Transverse colon (tissue), 4 donors: ENCODE data around the gene EP400. TPM values are rescaled to one million over a fixed set of nuclear protein-coding genes. Genes with fewer than 3 reads are reported as not detected.

Experiments
- DNase-seq: peaks from one replicate; pipeline ENCODE4 v3.0.0-alpha.2; 2019
- H3K27ac ChIP-seq, 4 donors: fragments of 200-600 bp; sonication (generic); 2 replicates each; pipeline ENCODE4 v1.5.1; 2016 to 2018; ENCODE audit warnings: inconsistent platforms in 4 of 4
- H3K27me3 ChIP-seq: fragments of 200-600 bp; sonication (generic); 2 replicates; pipeline ENCODE4 v1.5.1; 2017; ENCODE audit warnings: inconsistent platforms
- H3K36me3 ChIP-seq, 4 donors: fragments of 200-600 bp; sonication (generic); 2 replicates each; pipeline ENCODE4 v1.5.1; 2017 to 2019; ENCODE audit warnings: inconsistent platforms in 4 of 4
- H3K4me1 ChIP-seq, 4 donors: fragments of 200-600 bp; sonication (generic); 2 replicates each; pipeline ENCODE4 v1.5.1; 2017 to 2020; ENCODE audit warnings: inconsistent platforms in 4 of 4
- H3K4me3 ChIP-seq, 4 donors: fragments of 200-600 bp; sonication (generic); 1 replicate in 1 of 4; 2 replicates in 3 of 4; pipeline versions ENCODE4 v1.5.1 to v1.6.1; 2017 to 2019; ENCODE audit warnings: inconsistent platforms in 4 of 4
- H3K9me3 ChIP-seq, 2 donors: fragments of 200-600 bp; sonication (generic); 2 replicates each; pipeline ENCODE4 v1.5.1; 2017 to 2019; ENCODE audit warnings: inconsistent platforms in 2 of 2
- EP300 ChIP-seq: sonication (generic); formaldehyde crosslinking; IDR thresholded peaks from one replicate; pipeline ENCODE4 v1.6.1; 2017; ENCODE audit warnings: antibody characterized with exemption, low read depth
- POLR2A ChIP-seq: fragments of 450-650 bp; IDR thresholded peaks from one replicate; pipeline ENCODE4 v1.6.1; 2016; ENCODE audit warnings: antibody characterized with exemption, mild to moderate bottlenecking, moderate library complexity
- POLR2AphosphoS5 ChIP-seq, 3 donors: sonication (generic); formaldehyde crosslinking; IDR thresholded peaks; one replicate each; pipeline ENCODE4 v1.6.1; 2016; ENCODE audit warnings: antibody characterized with exemption in 3 of 3
- WGBS, 2 donors: methylation state at CpG; one replicate each; pipeline ENCODE4 v1.1.5; 2018; ENCODE audit warnings: low coverage in 1 of 2; 5-methylcytosine and 5-hydroxymethylcytosine counted together
- in situ Hi-C, 4 donors: fragments of 200-750 bp; cut with MboI; loops; one replicate each; pipeline versions ENCODE4 v1.15.0 to v1.15.1; 2017; ENCODE audit warnings: low sequenced_read_pairs in 3 of 4, low pct_ligation_motif_present in 1 of 4, low pct_unique_long_range_greater_than_20kb in 1 of 4
- intact Hi-C: fragments of 100-400 bp; cut with DNase I; formaldehyde crosslinking; loops from one replicate; pipeline ENCODE4 v1.15.1; 2023; ENCODE audit warnings: low total_unique reads
- total RNA-seq, 4 donors: library from RNA; depleted of rRNA; stranded (reverse); fragments of >200 nt; gene quantifications; one replicate each; pipeline ENCODE4 v1.1.0, GENCODE V29; 2016
- TF ChIP-seq, protein P1 (sequence below), 5 experiments: fragments of 200-600 bp in 3 of 5; fragments of 450-650 bp in 2 of 5; sonication (generic) in 3 of 5; IDR thresholded peaks; 1 replicate in 2 of 5; 2 replicates in 3 of 5; pipeline ENCODE4 v1.5.1; 2016 to 2017; ENCODE audit warnings: antibody characterized with exemption in 5 of 5, inconsistent platforms in 3 of 5, mild to moderate bottlenecking in 2 of 5, moderate library complexity in 1 of 5

EP400 gene
- total RNA-seq, 4 donors from 2014 or later, result 25.4 to 67.3 (median 37.5) TPM

DNA sequence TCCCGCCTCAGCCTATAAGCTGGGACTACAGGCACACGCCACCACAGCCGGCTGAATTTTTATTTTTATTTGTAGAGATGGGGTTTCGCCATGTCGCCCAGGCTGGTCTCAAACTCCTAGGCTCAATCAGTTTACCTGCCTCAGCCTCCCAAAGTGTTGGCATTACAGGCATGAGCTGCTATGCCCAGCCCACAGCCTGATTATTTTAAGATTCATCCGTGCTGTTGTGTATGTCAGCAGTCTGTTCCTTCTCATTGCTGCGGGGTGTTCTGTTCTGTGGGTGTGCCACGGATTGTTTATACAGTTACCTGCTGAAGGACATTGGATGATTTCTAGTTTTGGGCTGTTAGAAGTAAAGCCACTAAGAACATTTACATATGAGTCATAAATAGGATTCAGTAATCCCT is 9.6 kb upstream of the EP400 start:
- TF ChIP-seq POLR2AphosphoS5 (IDR thresholded peaks at IDR 0.05), result peak in 2 of 3 donors; percentile 24 to 34
- TF ChIP-seq, protein P1, sequence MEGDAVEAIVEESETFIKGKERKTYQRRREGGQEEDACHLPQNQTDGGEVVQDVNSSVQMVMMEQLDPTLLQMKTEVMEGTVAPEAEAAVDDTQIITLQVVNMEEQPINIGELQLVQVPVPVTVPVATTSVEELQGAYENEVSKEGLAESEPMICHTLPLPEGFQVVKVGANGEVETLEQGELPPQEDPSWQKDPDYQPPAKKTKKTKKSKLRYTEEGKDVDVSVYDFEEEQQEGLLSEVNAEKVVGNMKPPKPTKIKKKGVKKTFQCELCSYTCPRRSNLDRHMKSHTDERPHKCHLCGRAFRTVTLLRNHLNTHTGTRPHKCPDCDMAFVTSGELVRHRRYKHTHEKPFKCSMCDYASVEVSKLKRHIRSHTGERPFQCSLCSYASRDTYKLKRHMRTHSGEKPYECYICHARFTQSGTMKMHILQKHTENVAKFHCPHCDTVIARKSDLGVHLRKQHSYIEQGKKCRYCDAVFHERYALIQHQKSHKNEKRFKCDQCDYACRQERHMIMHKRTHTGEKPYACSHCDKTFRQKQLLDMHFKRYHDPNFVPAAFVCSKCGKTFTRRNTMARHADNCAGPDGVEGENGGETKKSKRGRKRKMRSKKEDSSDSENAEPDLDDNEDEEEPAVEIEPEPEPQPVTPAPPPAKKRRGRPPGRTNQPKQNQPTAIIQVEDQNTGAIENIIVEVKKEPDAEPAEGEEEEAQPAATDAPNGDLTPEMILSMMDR (IDR thresholded peaks at IDR 0.05), result no peak
- TF ChIP-seq POLR2A, result peak; percentile 26
- Histone ChIP-seq H3K36me3 (no peaks in the 10 kb centered on the region), H3K27me3 (no peaks in the 10 kb centered on the region), H3K4me1 (peaks cover 0 to 24% (median 9%) of the 10 kb centered on the region in 4 donors), H3K27ac (peak overlapping the region; percentile 50 to 81 (median 66)), H3K9me3 (no peaks in the 10 kb centered on the region), H3K4me3 (no peak overlapping the region)
- intact Hi-C loops, result no loop called here
- DNase-seq, result no peak
- WGBS, 2 donors, result 77% methylated on average over 8 of the region's 8 CpGs; no CpG with 5 or more reads in 1 of the 2 donors
- in situ Hi-C loops, result no loop called here

DNA sequence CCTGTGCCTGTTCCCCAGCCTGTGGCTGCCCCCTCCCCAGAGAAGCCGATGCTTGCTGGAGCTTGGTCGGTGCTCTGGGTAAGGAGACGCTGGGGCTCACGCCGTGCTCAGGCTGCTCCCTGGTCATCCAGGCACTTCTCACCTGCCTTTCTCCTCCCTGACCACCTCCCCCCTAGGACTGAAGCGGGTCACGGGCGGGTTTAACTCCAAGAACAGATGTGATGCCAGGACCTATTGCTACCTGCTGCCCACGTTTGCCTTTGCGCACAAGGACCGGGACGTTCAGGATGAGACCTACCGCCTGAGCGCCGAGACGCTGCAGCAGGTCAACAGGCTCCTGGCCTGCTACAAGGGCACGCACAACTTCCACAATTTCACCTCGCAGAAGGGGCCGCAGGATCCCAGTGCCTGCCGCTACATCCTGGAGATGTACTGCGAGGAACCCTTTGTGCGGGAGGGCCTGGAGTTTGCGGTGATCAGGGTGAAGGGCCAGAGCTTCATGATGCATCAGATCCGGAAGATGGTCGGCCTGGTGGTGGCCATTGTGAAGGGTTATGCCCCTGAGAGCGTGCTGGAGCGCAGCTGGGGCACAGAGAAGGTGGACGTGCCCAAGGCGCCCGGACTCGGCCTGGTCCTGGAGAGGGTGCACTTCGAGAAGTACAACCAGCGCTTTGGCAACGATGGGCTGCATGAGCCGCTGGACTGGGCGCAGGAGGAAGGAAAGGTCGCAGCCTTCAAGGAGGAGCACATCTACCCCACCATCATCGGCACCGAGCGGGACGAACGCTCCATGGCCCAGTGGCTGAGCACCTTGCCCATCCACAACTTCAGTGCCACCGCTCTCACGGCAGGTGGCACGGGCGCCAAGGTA is 8.4 kb upstream of the EP400 start:
- Histone ChIP-seq H3K27me3 (no peaks in the 10 kb centered on the region), H3K27ac (peak overlapping the region in 1 of 4 donors; percentile 81), H3K9me3 (no peaks in the 10 kb centered on the region), H3K4me1 (peaks cover 0 to 24% (median 9%) of the 10 kb centered on the region in 4 donors), H3K4me3 (no peak overlapping the region), H3K36me3 (no peaks in the 10 kb centered on the region)
- in situ Hi-C loops (no loop called here), intact Hi-C loops (no loop called here)
- DNase-seq, result no peak
- 86 to 96% methylated on average over 7 to 42 of the region's 46 CpGs for WGBS, 2 donors
- no peak for TF ChIP-seq POLR2A
- TF ChIP-seq, protein P1 (IDR thresholded peaks at IDR 0.05), result no peak
- TF ChIP-seq POLR2AphosphoS5 (IDR thresholded peaks at IDR 0.05), result no peak
- TF ChIP-seq EP300, result no peak

DNA sequence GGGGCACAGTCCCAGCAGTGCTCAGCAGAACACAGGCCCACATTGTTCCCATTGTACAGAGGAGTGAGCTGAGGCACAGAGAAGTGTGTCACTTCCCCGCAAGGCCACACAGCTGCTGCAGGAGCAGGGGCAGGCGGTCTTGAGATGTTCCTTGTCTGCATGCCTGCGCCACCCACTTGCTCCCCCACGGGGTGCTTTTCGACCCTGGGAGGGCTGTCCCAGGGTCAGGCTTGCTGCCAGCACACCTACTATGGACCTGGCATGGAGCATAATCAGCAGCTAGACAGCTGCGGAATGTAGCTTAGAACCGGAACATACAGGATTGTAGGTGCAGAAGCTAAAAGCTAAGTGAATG is 7.8 kb upstream of the EP400 start:
- intact Hi-C loops (no loop called here), in situ Hi-C loops (no loop called here)
- Histone ChIP-seq H3K27me3 (no peaks in the 10 kb centered on the region), H3K4me1 (peaks cover 0 to 24% (median 9%) of the 10 kb centered on the region in 4 donors), H3K4me3 (no peak overlapping the region), H3K27ac (no peak overlapping the region), H3K9me3 (no peaks in the 10 kb centered on the region), H3K36me3 (no peaks in the 10 kb centered on the region)
- TF ChIP-seq POLR2AphosphoS5 (IDR thresholded peaks at IDR 0.05), result no peak
- no peak for TF ChIP-seq EP300
- TF ChIP-seq POLR2A, result no peak
- TF ChIP-seq, protein P1 (IDR thresholded peaks at IDR 0.05), result no peak
- no peak for DNase-seq
- 94 to 100% methylated on average over 1 to 7 of the region's 7 CpGs for WGBS, 2 donors

DNA sequence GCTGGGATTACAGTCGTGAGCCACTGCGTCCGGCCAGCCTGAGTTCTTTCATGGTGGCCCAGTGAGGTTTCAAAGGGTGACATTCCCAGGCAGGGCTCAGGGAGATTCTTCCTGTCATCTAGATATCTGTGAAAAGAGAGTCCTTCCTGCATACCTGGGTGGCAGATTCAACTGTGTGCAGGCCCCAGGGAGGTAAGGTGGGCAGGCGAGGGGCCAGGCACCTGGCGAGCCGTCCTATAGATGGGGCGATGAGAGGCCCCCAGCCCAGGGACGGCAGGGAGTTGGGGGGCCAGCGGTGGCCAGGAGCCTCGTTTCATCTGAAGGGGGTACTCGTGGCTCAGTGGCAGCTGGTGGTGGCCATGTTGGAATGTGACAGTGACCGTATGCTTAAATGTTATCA is 7.1 kb upstream of the EP400 start:
- Histone ChIP-seq H3K27me3 (no peaks in the 10 kb centered on the region), H3K36me3 (no peaks in the 10 kb centered on the region), H3K9me3 (no peaks in the 10 kb centered on the region), H3K4me3 (no peak overlapping the region), H3K27ac (no peak overlapping the region), H3K4me1 (peaks cover 0 to 24% (median 9%) of the 10 kb centered on the region in 4 donors)
- TF ChIP-seq EP300, result no peak
- TF ChIP-seq, protein P1 (IDR thresholded peaks at IDR 0.05), result no peak
- no peak for TF ChIP-seq POLR2AphosphoS5 (IDR thresholded peaks at IDR 0.05)
- no peak for TF ChIP-seq POLR2A
- no peak for DNase-seq
- in situ Hi-C loops (no loop called here), intact Hi-C loops (no loop called here)
- WGBS, 2 donors, result 93 to 96% methylated on average over 5 to 12 of the region's 12 CpGs
